B cell (primary cell): Measurements from ENCODE around the gene ABCA1.

Experiments
- EZH2 ChIP-seq: IDR thresholded peaks from 2 replicates; pipeline ENCODE4 v1.6.1; 2012; ENCODE audit warnings: borderline replicate concordance, low read depth, mild to moderate bottlenecking, moderate library complexity, low read length; ENCODE audit not compliant: insufficient read depth, poor library complexity, severe bottlenecking
- TF ChIP-seq, protein P1 (sequence below): fragments of 200-600 bp; IDR thresholded peaks from one replicate; pipeline ENCODE4 v1.8.0; 2022; ENCODE audit warnings: antibody characterized with exemption, mild to moderate bottlenecking

GRCh38 chr9:104820336-104820735, 107.6 kb downstream of the ABCA1 start:
- TF ChIP-seq, protein P1, sequence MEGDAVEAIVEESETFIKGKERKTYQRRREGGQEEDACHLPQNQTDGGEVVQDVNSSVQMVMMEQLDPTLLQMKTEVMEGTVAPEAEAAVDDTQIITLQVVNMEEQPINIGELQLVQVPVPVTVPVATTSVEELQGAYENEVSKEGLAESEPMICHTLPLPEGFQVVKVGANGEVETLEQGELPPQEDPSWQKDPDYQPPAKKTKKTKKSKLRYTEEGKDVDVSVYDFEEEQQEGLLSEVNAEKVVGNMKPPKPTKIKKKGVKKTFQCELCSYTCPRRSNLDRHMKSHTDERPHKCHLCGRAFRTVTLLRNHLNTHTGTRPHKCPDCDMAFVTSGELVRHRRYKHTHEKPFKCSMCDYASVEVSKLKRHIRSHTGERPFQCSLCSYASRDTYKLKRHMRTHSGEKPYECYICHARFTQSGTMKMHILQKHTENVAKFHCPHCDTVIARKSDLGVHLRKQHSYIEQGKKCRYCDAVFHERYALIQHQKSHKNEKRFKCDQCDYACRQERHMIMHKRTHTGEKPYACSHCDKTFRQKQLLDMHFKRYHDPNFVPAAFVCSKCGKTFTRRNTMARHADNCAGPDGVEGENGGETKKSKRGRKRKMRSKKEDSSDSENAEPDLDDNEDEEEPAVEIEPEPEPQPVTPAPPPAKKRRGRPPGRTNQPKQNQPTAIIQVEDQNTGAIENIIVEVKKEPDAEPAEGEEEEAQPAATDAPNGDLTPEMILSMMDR: no peak
- TF ChIP-seq EZH2: no peak
